ENCODE measurements around the gene TMEM63B. TPM values are rescaled to one million over a fixed set of nuclear protein-coding genes. Genes with fewer than 3 reads are reported as not detected.
"Not testable (repeated sequence)": the region's sequence is repeated elsewhere in the genome, so short reads cannot be mapped to it uniquely, and the experiment has no call there.

TMEM63B gene
- total RNA-seq, 1 donor from 2014 or later, result 10.5 TPM

DNA sequence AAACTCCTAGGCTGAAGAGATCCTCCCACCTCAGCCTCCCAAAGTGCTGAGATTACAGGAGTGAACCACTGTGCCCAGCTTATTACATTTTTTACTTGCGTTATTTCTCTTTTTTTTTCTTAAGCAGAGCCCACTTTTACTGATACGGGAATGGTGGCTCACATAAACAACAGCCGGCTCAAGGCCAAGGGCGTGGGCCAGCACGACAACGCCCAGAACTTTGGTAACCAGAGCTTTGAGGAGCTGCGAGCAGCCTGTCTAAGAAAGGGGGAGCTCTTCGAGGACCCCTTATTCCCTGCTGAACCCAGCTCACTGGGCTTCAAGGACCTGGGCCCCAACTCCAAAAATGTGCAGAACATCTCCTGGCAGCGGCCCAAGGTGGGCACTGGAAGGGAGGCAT is 41.8 kb downstream of the TMEM63B start:
- no peak for DNase-seq (ENCODE audit: low read depth in 2 of 2)

DNA sequence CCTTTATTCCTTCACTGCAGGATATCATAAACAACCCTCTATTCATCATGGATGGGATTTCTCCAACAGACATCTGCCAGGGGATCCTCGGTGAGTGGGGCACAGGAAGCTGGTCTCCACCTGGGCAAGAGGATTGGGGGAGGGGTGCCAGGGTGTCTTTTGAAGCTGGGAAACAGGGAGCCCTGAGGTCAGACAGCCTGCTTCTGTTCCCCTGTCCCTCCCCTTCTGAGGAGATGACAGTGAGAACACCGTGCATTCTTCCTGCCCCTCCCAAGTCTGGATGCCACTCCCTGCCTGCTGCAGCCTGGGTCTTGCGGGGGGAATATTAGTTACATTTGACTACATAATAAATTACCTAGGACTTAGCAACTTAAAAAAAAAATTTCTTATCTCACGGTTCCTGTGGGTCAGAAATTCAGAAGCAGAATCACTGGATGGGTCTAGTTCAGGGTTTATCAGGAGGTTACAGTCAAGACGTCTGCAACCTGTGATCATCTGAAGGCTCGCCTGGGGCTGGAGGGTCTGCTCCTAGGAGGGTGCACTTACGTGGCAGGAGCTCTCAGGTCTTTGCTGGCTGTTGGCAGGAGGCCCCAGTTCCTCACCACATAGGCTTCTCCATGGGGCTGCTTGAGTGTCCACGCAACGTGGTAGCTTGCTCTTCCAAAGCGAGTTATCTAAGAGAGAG is 42.7 kb downstream of the TMEM63B start:
- DNase-seq (ENCODE audit: low read depth in 2 of 2), result no peak

DNA sequence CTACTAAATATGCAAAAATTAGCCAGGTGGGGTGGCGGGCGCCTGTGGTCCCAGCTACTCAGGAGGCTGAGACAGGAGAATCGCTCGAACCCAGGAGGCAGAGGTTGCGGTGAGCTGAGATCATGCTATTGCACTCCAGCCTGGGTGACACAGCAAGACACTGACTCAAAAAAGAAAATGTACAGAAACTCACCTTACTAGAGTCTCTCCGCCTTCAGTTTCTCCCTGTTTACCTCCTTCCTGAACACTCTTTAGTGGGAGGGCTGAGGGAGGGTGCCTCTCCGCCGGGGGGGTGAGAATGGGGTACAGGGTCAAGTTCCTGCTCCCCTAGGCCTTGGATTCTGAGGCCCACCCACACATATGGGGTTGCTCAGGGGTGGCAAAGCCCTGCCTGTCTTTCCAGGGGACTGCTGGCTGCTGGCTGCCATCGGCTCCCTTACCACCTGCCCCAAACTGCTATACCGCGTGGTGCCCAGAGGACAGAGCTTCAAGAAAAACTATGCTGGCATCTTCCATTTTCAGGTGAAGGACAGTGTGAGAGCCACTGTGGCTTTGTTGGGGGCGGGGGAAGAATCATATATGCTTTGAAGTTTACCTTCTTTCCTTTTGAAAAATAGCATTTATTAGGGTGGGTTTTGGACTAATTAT is 44.7 kb downstream of the TMEM63B start:
- DNase-seq (ENCODE audit: low read depth in 2 of 2), result no peak

DNA sequence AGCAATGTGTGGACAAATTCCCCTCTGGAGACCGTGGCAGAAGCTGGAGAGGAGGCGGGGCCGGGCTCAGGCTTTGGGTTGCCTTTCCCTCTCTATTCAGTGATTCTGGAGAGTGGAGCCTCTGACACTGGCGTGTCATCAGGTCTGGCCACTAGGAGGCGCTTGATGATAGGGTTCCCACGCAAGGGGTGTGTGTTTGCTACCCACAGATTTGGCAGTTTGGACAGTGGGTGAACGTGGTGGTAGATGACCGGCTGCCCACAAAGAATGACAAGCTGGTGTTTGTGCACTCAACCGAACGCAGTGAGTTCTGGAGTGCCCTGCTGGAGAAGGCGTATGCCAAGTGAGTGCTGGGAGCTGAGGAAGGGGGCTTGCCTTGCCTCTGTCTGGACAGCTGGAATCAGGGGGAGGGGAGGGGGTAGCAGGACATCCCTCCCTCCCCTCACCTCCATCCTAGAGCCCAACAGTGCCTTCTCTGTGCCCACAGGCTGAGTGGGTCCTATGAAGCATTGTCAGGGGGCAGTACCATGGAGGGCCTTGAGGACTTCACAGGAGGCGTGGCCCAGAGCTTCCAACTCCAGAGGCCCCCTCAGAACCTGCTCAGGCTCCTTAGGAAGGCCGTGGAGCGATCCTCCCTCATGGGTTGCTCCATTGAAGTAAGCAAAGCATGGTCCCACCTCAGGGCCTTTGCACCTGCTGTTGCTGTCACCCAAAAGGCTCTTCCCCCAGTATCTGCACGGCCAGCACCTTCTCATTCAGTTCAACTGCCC is 45.6 kb downstream of the TMEM63B start:
- peak; percentile 51 to 75 for DNase-seq (ENCODE audit: low read depth in 2 of 2)

DNA sequence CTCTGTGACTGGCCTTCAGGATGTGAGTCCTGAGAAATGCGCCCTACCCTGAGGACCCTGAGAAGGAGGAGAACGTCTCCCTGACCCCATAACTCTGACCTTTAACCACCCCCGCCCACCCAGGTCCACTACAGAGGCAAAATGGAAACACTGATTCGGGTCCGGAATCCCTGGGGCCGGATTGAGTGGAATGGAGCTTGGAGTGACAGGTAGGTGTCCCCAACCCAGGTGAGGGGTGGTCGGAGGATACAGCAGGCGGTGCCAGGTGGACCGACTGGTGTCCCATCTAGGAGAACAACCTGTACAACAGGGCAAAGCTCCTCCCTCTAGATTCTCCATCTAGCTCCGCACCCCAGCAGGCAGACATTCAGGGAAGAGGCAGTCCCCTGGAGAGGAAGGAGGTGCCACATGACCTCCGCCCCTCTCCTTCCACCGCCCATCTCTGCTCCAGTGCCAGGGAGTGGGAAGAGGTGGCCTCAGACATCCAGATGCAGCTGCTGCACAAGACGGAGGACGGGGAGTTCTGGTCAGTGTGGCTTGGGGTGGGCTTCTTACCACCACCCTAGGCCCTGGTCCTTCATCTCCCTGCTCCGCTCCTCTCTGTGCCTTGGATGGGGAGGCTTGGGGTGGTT is 48.9 kb downstream of the TMEM63B start:
- no peak for DNase-seq (ENCODE audit: low read depth in 2 of 2)

DNA sequence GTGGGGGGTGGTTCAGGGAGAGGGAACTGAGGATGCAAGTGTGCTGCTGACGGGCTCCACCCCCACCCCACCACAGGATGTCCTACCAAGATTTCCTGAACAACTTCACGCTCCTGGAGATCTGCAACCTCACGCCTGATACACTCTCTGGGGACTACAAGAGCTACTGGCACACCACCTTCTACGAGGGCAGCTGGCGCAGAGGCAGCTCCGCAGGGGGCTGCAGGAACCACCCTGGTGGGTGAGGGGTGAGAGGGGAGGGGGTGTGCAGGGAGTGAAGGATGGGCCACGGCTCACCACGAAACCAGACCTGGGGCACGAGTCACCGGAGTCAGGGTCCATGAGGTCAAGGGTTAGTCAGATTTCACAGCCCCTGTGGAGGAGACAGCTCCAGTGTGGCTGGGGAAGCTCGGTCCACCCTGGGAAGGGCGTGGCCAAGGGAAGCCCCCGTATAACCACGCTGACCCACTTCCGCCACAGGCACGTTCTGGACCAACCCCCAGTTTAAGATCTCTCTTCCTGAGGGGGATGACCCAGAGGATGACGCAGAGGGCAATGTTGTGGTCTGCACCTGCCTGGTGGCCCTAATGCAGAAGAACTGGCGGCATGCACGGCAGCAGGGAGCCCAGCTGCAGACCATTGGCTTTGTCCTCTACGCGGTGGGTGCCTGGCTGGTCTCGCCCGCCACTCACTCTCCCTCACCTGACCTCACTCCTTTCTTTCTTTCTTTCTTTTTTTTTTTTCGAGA is 49.6 kb downstream of the TMEM63B start:
- DNase-seq (ENCODE audit: low read depth in 2 of 2), result peak in 1 of 2 donors; percentile 64

DNA sequence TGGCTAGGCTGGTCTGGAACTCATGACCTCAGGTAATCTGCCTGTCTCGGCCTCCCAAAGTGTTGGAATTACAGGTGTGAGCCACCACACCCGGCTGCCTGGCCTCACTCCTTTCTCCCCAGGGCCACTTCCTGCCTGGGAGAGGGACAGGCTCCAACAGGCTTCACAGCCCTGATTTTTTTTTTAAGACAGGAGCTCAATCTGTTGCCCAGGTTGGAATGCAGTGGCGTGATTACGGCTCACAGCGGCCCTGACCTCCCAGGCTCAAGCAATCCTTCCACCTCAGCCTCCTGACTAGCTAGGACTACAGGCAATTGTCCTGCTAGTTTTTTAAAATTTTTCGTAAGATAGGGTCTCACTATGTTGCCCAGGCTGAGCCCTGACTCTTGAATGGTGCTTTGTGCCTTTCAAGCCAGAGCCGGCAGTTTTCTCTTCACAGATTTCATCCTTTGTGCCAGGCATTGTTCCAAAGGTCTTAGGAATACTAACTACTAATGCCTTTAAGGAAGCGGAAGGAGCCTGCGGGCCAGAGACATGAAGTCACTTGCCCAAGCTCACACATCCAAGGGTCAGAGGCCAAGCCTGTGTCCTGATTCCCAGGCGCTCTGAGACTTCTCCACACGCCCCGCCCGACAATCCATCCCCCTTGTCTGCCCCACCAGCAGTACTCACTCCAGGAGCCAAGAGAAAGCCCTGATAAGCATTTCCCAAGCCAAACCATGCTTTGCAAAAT is 50.5 kb downstream of the TMEM63B start:
- peak in 1 of 2 donors; percentile 94 for DNase-seq (ENCODE audit: low read depth in 2 of 2)

DNA sequence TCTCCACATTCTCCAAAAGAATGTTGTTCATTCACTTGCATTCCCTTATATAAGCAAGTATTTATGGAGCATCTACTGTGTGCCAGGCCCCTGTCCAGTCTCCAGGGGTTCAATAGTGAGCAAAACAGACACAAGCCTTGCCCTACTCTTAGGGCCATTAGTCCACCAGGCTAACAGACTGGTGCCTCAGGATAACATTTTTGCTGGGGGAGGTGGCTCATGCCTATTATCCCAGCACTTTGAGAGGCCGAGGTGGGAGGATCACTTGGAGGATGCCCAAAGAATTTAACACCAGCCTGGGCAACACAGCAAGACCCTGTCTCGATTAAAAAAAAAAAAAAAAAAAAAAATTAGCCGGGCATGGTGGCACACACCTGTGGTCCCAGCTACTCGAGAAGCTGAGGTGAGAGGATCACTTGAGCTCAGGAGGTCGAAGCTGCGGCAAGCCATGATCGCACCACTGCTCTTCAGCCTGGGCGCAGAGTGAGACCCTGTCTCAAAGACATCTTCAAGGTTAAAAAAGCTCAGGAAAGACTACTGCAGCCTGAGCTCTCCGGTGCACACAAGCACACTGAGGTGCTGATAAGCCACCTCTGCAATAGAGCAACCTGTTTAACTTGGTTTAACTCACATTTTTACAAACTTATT is 51.2 kb downstream of the TMEM63B start:
- DNase-seq (ENCODE audit: low read depth in 2 of 2), result no peak

DNA sequence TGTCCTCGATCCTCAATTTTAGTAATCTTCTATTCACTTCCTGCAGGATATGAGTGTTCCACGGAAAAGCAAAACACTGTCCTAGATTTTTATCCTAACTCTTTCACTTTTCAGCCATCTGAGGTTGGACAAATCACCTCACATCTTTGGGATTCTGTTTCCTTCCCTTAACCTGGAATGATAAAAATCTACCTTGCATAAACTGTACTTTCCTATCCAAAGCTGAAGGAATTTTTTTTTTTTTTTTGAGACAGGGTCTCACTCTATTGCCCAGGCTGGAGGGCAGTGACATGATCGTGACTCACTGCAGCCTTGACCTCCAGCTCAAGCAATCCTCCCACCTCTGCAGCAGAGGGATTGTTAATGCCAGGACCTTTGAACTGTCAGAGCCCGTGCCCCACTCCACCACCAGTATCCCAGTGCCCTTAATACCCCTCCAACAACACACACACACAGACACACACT is 51.8 kb downstream of the TMEM63B start:
- DNase-seq (ENCODE audit: low read depth in 2 of 2), result peak in 1 of 2 donors; percentile 64

DNA sequence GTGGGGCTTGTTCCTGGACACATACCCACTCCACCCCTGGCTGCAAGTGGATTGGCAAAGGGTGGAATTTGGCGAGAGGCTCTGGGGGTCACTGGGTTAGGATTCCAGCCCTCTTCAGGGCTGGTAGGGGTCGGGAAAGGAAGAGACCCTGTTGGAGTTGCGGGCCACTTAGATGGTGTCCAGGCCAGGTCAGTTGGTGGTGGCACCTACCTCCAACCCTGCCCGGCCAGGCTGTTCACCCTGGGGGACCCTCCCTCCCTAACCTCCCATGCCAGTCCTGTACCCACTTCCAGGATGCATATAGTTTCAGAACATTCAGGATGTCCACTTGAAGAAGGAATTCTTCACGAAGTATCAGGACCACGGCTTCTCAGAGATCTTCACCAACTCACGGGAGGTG is 52.3 kb downstream of the TMEM63B start:
- no peak for DNase-seq (ENCODE audit: low read depth in 2 of 2)

DNA sequence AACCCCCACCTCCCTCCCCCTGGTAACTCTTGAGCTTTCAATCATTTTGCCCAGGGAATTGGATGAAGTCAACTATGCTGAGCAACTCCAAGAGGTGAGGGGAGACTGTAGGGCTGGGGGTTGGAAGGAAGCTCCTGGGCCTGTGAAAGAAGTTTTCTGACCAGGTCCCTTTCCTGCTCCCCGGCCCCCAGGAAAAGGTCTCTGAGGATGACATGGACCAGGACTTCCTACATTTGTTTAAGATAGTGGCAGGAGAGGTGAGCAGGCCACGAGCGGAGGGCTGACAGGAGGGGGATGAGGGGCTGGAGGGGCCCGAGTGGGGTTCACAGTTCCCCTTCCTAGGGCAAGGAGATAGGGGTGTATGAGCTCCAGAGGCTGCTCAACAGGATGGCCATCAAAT is 53.1 kb downstream of the TMEM63B start:
- DNase-seq (ENCODE audit: low read depth in 2 of 2), result no peak

DNA sequence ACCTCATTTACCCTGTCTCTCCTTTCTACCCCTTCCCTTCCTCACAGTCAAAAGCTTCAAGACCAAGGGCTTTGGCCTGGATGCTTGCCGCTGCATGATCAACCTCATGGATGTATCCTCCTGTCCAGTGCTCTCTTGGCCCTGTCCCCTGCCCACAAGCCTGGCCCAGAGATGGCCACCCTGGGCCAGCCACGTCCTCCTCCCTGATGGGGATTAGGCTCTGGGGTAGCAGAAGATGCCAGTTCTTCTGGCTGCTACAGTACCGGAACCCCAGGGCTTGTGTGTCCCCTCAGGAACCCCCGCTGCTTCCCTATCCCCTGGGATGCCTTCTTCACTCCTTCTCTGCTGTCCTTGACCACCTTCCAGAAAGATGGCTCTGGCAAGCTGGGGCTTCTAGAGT is 53.5 kb downstream of the TMEM63B start:
- no peak for DNase-seq (ENCODE audit: low read depth in 2 of 2)

DNA sequence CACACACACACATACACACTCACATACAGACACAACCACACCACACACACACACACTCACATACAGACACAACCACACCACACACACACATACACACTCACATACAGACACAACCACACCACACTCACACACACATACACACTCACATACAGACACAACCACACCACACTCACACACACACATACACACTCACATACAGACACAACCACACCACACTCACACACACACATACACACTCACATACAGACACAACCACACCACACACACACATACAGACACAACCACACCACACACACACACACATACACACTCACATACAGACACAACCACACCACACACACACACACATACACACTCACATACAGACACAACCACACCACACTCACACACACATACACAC is 54.4 kb downstream of the TMEM63B start:
- DNase-seq (ENCODE audit: low read depth in 2 of 2), result not testable (repeated sequence)

DNA sequence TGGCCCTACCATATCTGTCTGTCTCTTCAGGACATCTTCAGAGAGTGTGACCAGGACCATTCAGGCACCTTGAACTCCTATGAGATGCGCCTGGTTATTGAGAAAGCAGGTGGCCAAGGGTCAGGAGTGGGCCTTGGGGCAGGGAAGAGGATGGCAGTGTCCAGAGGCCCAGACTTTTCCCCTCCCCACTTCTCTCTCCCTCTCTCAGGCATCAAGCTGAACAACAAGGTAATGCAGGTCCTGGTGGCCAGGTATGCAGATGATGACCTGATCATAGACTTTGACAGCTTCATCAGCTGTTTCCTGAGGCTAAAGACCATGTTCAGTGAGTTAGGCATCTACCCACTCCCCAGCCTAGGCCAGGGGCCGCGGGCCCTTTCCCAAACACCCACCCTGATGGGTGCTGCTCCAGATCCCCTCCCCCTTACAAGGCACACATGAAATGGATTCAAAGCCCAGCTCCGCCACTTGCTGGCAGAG is 55.6 kb downstream of the TMEM63B start:
- DNase-seq (ENCODE audit: low read depth in 2 of 2), result no peak

DNA sequence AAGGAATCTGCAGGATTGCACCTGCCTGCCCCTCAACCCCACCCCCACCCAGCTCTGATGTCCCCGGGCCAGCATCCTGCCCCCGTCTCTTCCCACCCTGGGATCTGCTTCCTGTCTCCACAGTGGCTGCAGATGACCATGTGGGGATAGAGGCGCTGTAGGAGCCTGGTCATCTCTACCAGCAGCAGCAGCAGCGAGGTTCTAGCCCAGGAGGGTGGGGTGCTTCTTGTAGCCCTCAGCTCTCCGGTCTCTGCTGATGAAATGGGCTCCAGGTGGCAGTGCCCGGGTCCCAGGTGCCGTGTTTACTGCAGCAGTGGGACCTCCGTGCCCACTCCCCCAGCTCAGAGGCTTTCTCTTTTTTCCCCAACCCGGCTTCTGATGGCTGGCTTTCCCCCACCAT is 56.4 kb downstream of the TMEM63B start:
- no peak for DNase-seq (ENCODE audit: low read depth in 2 of 2)

DNA sequence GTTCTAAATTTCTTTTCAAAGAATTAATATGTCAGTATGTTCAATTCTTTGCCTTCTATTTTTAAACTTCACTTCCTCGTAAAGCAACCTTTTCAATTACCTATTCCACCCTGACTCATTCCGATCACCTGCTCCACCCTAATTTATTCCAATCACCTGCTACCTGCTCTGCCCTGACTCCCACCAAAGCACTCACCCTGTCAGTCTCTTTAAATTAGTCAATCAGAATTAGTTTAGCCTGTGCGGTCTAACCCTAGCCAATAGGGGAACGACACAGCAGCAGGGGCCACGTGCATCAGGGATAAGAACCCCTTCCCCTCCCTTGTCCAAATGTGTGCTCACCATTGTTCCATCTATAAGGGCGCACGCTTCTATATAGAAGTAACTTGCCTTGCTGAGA is 58.0 kb downstream of the TMEM63B start:
- DNase-seq (ENCODE audit: low read depth in 2 of 2), result not testable (repeated sequence)

DNA sequence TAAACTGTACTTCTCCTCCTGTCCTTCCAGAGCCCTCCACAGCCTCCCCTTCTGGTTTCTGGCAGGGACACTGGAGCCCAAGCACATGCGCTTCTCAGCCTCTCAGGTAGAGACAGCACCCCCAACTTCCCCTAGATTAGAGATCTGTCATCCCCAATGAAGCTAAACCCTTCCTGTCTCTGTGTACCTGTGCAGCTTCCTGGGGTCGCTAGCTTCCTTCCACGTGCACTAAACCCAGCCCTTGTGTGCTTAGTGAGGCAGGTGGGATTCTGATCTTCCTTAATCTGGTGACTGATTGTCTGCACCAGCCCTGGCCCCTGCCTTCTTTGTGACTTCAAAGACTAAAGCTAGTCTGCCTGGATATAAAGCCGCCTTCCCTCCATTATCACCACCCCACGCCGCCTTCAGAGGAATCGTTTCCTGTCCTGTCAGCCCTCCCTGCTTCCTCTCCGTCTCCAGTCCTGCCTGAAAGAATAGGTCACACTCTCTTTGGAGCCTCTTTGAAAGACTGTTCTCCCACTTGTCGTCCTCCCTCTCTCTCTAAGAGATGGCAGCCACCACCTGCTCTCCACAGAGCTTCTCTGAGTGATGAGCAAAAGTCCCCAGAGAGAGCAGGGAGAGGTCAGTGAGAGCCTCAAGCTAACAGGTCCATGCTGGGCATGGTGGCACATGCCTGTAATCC is 58.7 kb downstream of the TMEM63B start:
- peak in 1 of 2 donors; percentile 33 for DNase-seq (ENCODE audit: low read depth in 2 of 2)

DNA sequence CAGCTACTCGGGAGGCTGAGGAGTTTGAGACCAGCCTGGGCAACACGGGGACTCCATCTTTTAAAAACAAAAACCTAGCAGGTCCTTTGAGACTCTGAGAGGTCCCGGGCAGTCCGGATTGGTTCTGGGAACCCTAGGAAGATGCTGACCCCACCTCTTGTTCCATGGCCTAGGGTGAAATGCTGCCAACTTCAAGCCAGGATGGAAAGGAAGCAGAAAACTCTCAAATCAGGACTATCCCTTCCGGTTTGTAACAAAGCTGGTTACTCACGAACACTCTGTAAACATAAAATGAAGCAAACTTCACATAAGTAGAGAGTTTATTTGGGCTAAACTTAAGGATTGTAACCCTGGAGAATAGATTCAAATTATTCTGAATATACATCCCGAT is 59.3 kb downstream of the TMEM63B start:
- DNase-seq (ENCODE audit: low read depth in 2 of 2), result peak; percentile 35 to 73

DNA sequence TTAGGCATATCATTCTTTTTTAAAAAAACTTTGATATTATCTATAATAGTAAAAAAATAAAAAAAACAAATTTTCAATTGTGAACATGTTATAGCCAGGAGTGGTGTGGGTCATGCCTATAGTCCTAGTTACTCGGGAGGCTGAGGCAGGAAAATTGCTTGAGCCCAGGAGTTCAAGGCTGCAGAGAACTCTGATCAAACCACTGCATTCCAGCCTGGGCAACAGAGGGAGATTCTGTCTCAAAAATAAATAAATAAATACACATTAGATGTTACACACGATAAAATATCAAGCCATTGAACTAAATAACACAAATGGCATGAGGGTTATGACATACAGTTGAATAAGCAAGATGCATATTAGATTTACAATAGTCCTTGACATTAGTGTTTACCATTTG is 61.5 kb downstream of the TMEM63B start:
- no peak for DNase-seq (ENCODE audit: low read depth in 2 of 2)

Measured in dermis microvascular lymphatic vessel endothelial cell (primary cell).